NCI-H1105 treated with DMSO at 0.1 percent for 48 hours (cell line): Measurements from ENCODE around the gene CLASP1.

Experiments used
- DNase-seq: peaks from one replicate; lab custom pipeline; 2025; lab: John Stamatoyannopoulos, UW

The CLASP1 gene

GRCh38 chr2:121427187-121427689 is 222.0 kb downstream of the CLASP1 start:
- no peak for DNase-seq

GRCh38 chr2:121420486-121420885 is 228.8 kb downstream of the CLASP1 start:
- DNase-seq: no peak

GRCh38 chr2:121419081-121419699 is 230.1 kb downstream of the CLASP1 start:
- no peak for DNase-seq

- no peak for DNase-seq
Observed at GRCh38 chr2:121418494-121419058, 230.7 kb downstream of the CLASP1 start.

GRCh38 chr2:121417826-121418225 is 231.4 kb downstream of the CLASP1 start:
- peak; percentile 17 for DNase-seq

GRCh38 chr2:121415727-121416126 is 233.5 kb downstream of the CLASP1 start:
- no peak for DNase-seq

- DNase-seq: no peak
Observed at GRCh38 chr2:121412349-121412748, 236.9 kb downstream of the CLASP1 start.

- DNase-seq: no peak
Observed at GRCh38 chr2:121409966-121410365, 239.3 kb downstream of the CLASP1 start.

- no peak for DNase-seq
Observed at GRCh38 chr2:121409388-121409787, 239.9 kb downstream of the CLASP1 start.

GRCh38 chr2:121408641-121409040 is 240.6 kb downstream of the CLASP1 start:
- no peak for DNase-seq

GRCh38 chr2:121405233-121405632 is 244.0 kb downstream of the CLASP1 start:
- DNase-seq: no peak

GRCh38 chr2:121400201-121400600 is 249.1 kb downstream of the CLASP1 start:
- DNase-seq: no peak

- no peak for DNase-seq
Observed at GRCh38 chr2:121398853-121399252, 250.4 kb downstream of the CLASP1 start.

- DNase-seq: no peak
Observed at GRCh38 chr2:121390082-121390692, 259.1 kb downstream of the CLASP1 start.

GRCh38 chr2:121388371-121388770 is 260.9 kb downstream of the CLASP1 start:
- no peak for DNase-seq

GRCh38 chr2:121387591-121388325 is 261.5 kb downstream of the CLASP1 start:
- DNase-seq: no peak

GRCh38 chr2:121386707-121387106 is 262.6 kb downstream of the CLASP1 start:
- DNase-seq: no peak

- DNase-seq: no peak
Observed at GRCh38 chr2:121386102-121386501, 263.2 kb downstream of the CLASP1 start.

- no peak for DNase-seq
Observed at GRCh38 chr2:121382744-121383143, 266.5 kb downstream of the CLASP1 start.

- no peak for DNase-seq
Observed at GRCh38 chr2:121377646-121378045, 271.6 kb downstream of the CLASP1 start.

- DNase-seq: no peak
Observed at GRCh38 chr2:121376535-121377250, 272.6 kb downstream of the CLASP1 start.

- DNase-seq: no peak
Observed at GRCh38 chr2:121375621-121376159, 273.6 kb downstream of the CLASP1 start.
